ENCODE data around the gene CAMK2N2.
A peak's percentile ranks its signal among the peaks of the same experiment; 100 is the strongest.

CAMK2N2 gene

DNA sequence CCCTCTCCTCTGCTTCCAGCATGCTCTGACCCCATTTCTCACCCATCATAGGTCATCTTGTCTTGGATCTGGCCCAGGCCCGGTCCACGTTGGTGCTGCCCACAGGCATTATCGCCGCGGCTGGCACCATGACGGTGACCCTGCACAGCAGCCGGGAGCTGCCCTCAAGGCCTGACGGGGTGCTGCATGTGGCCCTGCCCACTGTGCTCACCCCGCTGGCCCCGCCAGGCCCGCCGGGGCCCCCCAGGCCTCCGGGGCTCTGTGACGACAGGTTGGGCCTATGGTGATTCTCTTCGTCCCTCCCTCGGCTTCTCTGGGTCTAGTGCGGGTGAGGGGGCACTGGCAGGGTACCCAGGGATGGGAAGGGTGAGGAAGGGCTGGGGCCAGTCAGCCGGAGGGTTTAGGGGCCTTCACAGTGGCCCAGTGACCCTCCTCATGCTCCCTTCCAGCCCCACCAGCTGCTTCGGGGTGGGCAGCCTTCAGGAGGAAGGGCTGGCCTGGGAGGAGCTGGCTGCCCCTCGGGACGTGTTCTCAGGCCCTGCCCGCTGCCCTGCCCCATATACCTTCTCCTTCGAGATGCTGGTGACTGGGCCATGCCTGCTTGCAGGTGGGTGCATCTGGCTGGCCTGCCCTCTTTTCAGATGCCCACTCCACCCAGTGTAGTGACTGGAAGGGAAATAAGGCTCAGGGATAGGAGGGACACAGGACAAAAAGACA is 28.1 kb downstream of the CAMK2N2 start:
- no CpG with 5 or more reads among the region's 23 CpGs for WGBS (ENCODE audit: insufficient coverage, insufficient read length)
- H3K27ac ChIP-seq (ENCODE audit: low read length): no peak overlapping the region
- no peak overlapping the region for H3K4me3 ChIP-seq (ENCODE audit: low read length)
- peaks cover 2% of the 10 kb centered on the region; the same call in 1 of the 2 replicates for H3K4me1 ChIP-seq (ENCODE audit: control insufficient read depth, insufficient read depth, low read length)
- H3K36me3 ChIP-seq (ENCODE audit: control insufficient read depth, insufficient read depth, low read length): no peaks in the 10 kb centered on the region
- peaks cover 41% of the 10 kb centered on the region for H3K27me3 ChIP-seq (ENCODE audit: control insufficient read depth, insufficient read depth, low read length)
- H3K9me3 ChIP-seq (ENCODE audit: control insufficient read depth, insufficient read depth, low read length): no peaks in the 10 kb centered on the region
- DNase-seq (ENCODE audit: low read depth, low spot score): no peak

DNA sequence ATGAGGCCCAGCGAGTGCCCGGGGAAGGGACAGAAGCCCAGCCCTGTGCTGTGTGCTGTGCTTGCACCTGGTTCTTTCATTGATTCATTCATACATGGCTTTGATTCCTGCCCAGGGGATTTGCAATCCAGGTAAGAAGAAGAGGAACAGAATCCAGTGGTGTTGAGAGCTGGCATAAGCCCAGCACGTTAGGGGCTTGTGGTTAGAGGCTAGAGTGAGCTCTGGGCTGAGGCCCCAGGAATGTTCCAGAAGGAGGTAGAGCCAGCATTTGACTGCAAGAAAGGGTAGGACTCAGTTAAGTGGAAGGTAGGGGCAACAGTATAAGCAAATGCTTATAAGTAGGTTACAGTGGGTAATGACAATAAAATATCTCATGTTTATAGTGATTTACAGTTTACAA is 29.7 kb downstream of the CAMK2N2 start:
- no CpG with 5 or more reads among the region's 3 CpGs for WGBS (ENCODE audit: insufficient coverage, insufficient read length)
- H3K4me1 ChIP-seq (ENCODE audit: control insufficient read depth, insufficient read depth, low read length): peaks cover 2% of the 10 kb centered on the region; the same call in 1 of the 2 replicates
- DNase-seq (ENCODE audit: low read depth, low spot score): no peak

DNA sequence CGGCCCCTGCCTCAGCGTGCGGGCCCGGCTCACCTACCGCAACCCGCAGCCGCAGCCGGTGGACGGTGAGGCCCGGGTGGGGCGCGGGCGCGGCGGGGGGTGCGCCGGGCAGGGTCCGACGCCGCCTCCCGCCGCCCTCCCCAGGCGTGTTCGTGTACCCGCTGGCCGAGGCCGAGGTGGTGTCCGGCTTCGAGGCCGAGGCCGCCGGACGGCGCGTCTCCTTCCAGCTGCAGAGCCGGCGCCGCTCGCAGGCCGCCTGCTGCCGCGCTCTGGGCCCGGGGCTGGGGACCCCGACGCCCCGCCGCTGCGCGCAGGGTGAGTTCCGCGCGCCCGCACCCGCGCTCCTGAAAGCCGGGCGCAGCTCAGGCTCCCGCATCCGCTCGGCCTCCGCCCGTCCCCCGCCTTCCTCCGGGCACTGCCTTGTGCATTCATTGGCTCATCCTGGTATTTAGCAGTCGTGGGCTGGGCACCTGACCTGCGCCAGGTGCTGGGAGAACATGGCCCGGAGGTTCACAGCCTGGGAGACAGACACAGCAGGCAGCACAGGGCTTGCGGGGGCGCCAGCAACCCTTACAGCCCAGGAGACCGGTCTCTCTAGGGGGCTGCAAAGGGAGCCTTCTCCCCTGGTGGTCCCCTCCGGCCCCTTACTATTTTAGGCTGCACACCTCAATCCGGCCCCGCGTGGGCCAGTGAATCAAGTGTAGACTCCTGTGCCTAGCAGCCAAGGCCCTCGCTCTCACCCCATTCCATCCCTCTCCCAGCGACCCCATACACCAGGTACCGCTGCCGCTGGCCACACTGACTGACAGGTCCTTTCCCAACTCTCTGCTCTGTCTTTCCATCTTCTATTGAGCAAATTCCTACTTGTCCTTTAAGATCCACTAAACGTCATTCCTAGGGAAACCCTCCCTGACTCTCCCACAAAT is 30.5 kb downstream of the CAMK2N2 start:
- no peak overlapping the region for H3K27ac ChIP-seq (ENCODE audit: low read length)
- peaks cover 2% of the 10 kb centered on the region; the same call in 1 of the 2 replicates for H3K4me1 ChIP-seq (ENCODE audit: control insufficient read depth, insufficient read depth, low read length)
- H3K36me3 ChIP-seq (ENCODE audit: control insufficient read depth, insufficient read depth, low read length): no peaks in the 10 kb centered on the region
- peak overlapping the region; percentile 34; the same call in 1 of the 2 replicates for H3K4me3 ChIP-seq (ENCODE audit: low read length)
- WGBS (ENCODE audit: insufficient coverage, insufficient read length): no CpG with 5 or more reads among the region's 79 CpGs
- no peaks in the 10 kb centered on the region for H3K9me3 ChIP-seq (ENCODE audit: control insufficient read depth, insufficient read depth, low read length)
- H3K27me3 ChIP-seq (ENCODE audit: control insufficient read depth, insufficient read depth, low read length): peaks cover 46% of the 10 kb centered on the region
- DNase-seq (ENCODE audit: low read depth, low spot score): no peak

More for the DNA sequence above, 29.7 kb downstream of the CAMK2N2 start:
- Histone ChIP-seq H3K36me3 (ENCODE audit: control insufficient read depth, insufficient read depth, low read length) (no peaks in the 10 kb centered on the region), H3K27ac (ENCODE audit: low read length) (no peak overlapping the region), H3K27me3 (ENCODE audit: control insufficient read depth, insufficient read depth, low read length) (peaks cover 46% of the 10 kb centered on the region), H3K9me3 (ENCODE audit: control insufficient read depth, insufficient read depth, low read length) (no peaks in the 10 kb centered on the region), H3K4me3 (ENCODE audit: low read length) (no peak overlapping the region)

DNA sequence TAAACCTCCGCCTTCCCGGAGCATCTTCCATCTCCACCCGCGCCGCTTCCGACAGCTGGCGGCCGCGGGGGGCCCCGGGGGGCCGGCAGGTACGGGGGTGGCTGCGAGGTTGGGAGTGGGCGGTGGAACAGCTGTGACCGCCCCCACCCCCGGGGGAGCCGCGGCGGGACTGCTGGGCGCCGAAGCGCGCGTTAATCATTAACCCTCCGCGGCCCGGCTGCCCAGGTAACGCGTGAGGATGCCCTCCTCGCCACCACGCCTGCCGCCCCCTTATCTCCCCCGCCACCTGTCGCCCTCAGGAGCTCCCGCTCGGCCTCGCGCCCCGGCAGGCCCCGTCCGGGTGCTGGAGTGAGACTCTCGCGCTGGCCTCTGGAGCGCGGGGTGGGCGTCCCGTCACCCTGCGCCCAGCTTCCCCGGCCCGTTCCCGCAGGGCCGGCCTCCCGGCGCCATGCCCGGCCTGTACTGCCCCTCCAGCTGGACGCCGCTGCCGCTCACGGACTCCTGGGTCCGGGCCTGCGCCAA is 31.2 kb downstream of the CAMK2N2 start:
- no peak for DNase-seq (ENCODE audit: low read depth, low spot score)
- Histone ChIP-seq H3K4me1 (ENCODE audit: control insufficient read depth, insufficient read depth, low read length) (peaks cover 2% of the 10 kb centered on the region; the same call in 1 of the 2 replicates), H3K27ac (ENCODE audit: low read length) (no peak overlapping the region), H3K27me3 (ENCODE audit: control insufficient read depth, insufficient read depth, low read length) (peaks cover 46% of the 10 kb centered on the region), H3K9me3 (ENCODE audit: control insufficient read depth, insufficient read depth, low read length) (no peaks in the 10 kb centered on the region), H3K4me3 (ENCODE audit: low read length) (peak overlapping the region; percentile 34; the same call in 1 of the 2 replicates), H3K36me3 (ENCODE audit: control insufficient read depth, insufficient read depth, low read length) (no peaks in the 10 kb centered on the region)
- WGBS (ENCODE audit: insufficient coverage, insufficient read length): no CpG with 5 or more reads among the region's 61 CpGs

DNA sequence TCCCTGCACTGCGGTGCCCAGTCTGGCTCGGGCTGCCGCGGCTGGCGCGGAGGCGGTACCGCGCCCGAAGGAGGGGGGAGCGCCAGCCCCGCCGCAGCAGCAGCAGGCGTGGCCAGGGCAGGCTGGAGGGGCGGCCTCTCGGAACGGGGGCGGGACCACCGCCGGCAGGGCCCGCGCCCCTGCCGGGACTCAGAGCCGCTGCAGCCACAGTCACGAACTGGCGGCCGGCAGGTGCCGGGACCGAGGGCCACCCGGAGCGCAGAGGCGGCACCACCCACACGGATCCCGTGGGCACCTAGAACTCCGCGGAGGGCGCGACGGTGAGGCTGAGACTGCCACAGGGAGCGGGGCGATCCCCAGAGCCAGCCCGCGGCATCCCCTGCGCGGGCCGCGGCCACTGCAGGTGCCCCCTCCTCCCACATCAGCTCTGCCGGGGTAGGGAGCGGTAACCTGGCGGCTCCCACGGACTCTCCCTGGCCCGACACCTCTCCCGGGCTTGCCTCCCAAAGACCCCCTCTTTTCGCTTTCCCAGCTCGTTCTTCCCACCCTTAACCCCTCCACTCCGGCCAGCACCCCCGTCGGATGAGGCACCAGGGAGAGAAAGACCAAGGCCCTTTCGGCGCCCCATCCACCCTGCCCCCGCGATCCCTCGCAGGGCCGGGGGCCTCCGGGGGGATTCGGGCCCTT is 31.8 kb downstream of the CAMK2N2 start, which contains the start of gene VWA5B2:
VWA5B2 (plus strand) TSS at position 192 of the 687 bp plus-strand sequence. CDS start 944 bp downstream, outside the sequence.
- DNase-seq (ENCODE audit: low read depth, low spot score): no peak
- no CpG with 5 or more reads among the region's 66 CpGs for WGBS (ENCODE audit: insufficient coverage, insufficient read length)
- H3K36me3 ChIP-seq (ENCODE audit: control insufficient read depth, insufficient read depth, low read length): no peaks in the 10 kb centered on the region
- peaks cover 2% of the 10 kb centered on the region; the same call in 1 of the 2 replicates for H3K4me1 ChIP-seq (ENCODE audit: control insufficient read depth, insufficient read depth, low read length)
- H3K9me3 ChIP-seq (ENCODE audit: control insufficient read depth, insufficient read depth, low read length): no peaks in the 10 kb centered on the region
- no peak within 1 kb of the TSS for H3K27ac ChIP-seq (ENCODE audit: low read length)
- H3K27me3 ChIP-seq (ENCODE audit: control insufficient read depth, insufficient read depth, low read length): peaks cover 46% of the 10 kb centered on the region
- H3K4me3 ChIP-seq (ENCODE audit: low read length): peak within 1 kb of the TSS; percentile 34; the same call in 1 of the 2 replicates

DNA sequence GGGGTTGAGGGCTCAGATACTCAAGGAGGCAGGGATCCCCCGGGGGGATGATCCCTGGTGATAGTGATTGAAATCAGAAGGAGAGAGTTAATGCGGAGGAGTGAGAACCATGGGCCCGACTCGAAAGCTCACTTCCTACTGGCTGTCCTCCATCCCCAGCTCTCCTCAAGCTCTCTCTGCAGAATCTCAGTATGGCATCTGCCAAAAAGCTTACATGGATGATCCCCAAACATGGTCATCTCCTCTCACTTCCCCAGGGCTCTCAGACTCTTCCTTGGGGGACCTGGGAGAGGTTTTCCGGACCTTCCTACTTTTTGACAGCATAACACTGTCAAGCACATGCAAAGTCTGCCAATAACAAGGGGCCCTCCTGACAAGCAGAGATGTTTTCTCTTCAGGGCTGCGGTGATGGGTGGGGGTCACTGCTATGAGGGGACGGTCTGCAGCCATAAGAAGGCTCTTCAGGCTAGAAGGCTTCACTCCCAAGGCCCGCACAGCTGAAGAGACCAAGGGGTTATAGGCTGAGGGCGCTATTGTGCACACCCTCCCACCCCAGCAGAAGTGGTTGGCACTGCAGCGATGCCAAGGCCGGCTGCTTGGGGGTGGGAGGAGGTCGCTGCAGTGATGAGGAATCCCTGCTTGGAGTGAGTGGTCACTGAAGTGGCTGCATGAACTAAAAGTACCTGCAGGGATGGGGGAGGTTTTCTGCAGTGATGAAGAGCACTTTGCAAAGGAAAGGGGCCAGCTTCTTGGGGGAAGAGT is 32.8 kb downstream of the CAMK2N2 start:
- H3K4me3 ChIP-seq (ENCODE audit: low read length): peak overlapping the region; percentile 34; the same call in 1 of the 2 replicates
- peaks cover 2% of the 10 kb centered on the region; the same call in 1 of the 2 replicates for H3K4me1 ChIP-seq (ENCODE audit: control insufficient read depth, insufficient read depth, low read length)
- peaks cover 46% of the 10 kb centered on the region for H3K27me3 ChIP-seq (ENCODE audit: control insufficient read depth, insufficient read depth, low read length)
- H3K36me3 ChIP-seq (ENCODE audit: control insufficient read depth, insufficient read depth, low read length): no peaks in the 10 kb centered on the region
- no CpG with 5 or more reads among the region's 12 CpGs for WGBS (ENCODE audit: insufficient coverage, insufficient read length)
- DNase-seq (ENCODE audit: low read depth, low spot score): no peak
- H3K9me3 ChIP-seq (ENCODE audit: control insufficient read depth, insufficient read depth, low read length): no peaks in the 10 kb centered on the region
- no peak overlapping the region for H3K27ac ChIP-seq (ENCODE audit: low read length)

DNA sequence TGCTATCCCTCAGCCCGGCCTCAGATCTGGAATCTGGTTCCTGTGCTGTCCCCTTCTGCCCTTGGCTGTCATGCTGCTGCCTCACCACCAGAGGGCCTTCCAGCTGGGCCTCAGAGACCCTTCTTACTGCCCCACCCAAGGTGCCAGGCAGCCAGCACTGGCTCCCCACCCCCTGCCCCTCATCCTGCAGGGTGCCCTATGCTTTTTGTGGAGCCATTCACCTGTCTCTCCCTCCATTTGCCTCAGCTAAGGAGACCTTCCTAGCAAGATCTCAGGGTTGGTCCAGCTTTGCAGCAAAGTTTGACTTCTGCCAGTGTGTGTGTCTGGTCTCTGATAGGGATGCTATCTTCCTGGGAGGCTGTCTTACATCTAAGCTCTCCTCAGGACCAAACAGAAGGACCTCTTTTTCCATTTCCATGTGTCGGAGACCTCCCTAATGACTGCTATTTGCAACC is 33.8 kb downstream of the CAMK2N2 start:
- Histone ChIP-seq H3K27ac (ENCODE audit: low read length) (no peak overlapping the region), H3K27me3 (ENCODE audit: control insufficient read depth, insufficient read depth, low read length) (peaks cover 42% of the 10 kb centered on the region), H3K9me3 (ENCODE audit: control insufficient read depth, insufficient read depth, low read length) (no peaks in the 10 kb centered on the region), H3K4me3 (ENCODE audit: low read length) (no peak overlapping the region), H3K4me1 (ENCODE audit: control insufficient read depth, insufficient read depth, low read length) (peaks cover 2% of the 10 kb centered on the region; the same call in 1 of the 2 replicates), H3K36me3 (ENCODE audit: control insufficient read depth, insufficient read depth, low read length) (no peaks in the 10 kb centered on the region)
- no CpG with 5 or more reads among the region's 2 CpGs for WGBS (ENCODE audit: insufficient coverage, insufficient read length)
- DNase-seq (ENCODE audit: low read depth, low spot score): no peak

DNA sequence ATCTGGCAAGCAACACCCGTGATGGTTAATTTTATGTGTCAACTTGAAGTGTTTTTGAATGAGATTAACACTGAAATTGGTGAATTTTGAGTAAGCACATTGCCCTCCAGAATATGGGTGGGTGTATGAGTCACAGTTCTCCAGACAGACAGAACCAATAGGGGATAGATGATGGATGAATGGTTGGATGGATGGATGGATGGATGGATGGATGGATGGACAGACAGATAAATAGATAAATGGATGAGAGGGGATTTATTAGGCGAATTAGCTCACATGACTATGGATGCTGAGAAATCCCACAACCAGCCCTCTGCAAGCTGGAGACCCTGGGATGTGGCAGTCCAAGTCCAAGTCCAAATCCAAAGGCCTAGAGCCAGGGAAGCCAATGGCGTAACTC is 37.4 kb downstream of the CAMK2N2 start:
- DNase-seq (ENCODE audit: low read depth, low spot score): no peak
- H3K4me3 ChIP-seq (ENCODE audit: low read length): no peak overlapping the region
- H3K36me3 ChIP-seq (ENCODE audit: control insufficient read depth, insufficient read depth, low read length): no peaks in the 10 kb centered on the region
- peaks cover 11% of the 10 kb centered on the region for H3K27me3 ChIP-seq (ENCODE audit: control insufficient read depth, insufficient read depth, low read length)
- WGBS (ENCODE audit: insufficient coverage, insufficient read length): no CpG with 5 or more reads among the region's 3 CpGs
- H3K27ac ChIP-seq (ENCODE audit: low read length): no peak overlapping the region
- H3K4me1 ChIP-seq (ENCODE audit: control insufficient read depth, insufficient read depth, low read length): peaks cover 2% of the 10 kb centered on the region; the same call in 1 of the 2 replicates
- H3K9me3 ChIP-seq (ENCODE audit: control insufficient read depth, insufficient read depth, low read length): no peaks in the 10 kb centered on the region

DNA sequence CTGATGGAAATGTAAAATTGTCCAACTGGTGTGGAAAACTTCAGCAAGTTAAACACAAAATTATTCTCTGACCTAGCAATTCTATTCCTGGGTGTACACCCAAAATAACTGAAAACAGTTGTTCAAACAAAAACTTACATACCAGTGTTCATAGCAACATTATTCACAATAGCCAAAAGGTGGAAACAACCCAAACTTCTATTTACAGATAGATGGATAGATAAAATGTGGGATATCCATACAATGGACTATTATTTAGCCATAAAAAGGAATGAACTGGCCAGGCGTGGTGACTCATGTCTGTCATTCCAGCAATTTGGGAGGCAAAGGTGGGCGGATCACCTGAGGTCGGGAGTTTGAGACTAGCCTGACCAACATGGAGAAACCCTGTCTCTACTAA is 38.8 kb downstream of the CAMK2N2 start:
- no peaks in the 10 kb centered on the region for H3K36me3 ChIP-seq (ENCODE audit: control insufficient read depth, insufficient read depth, low read length)
- WGBS (ENCODE audit: insufficient coverage, insufficient read length): no CpG with 5 or more reads among the region's 3 CpGs

More for the DNA sequence above, 38.8 kb downstream of the CAMK2N2 start:
- Histone ChIP-seq H3K4me1 (ENCODE audit: control insufficient read depth, insufficient read depth, low read length) (no peaks in the 10 kb centered on the region), H3K9me3 (ENCODE audit: control insufficient read depth, insufficient read depth, low read length) (no peaks in the 10 kb centered on the region), H3K4me3 (ENCODE audit: low read length) (no peak overlapping the region), H3K27ac (ENCODE audit: low read length) (no peak overlapping the region), H3K27me3 (ENCODE audit: control insufficient read depth, insufficient read depth, low read length) (no peaks in the 10 kb centered on the region; the same call in 1 of the 2 replicates)
- DNase-seq (ENCODE audit: low read depth, low spot score): no peak
